HepG2 (cell line): Measurements from ENCODE around the gene NINL. TPM values are rescaled to one million over a fixed set of nuclear protein-coding genes. Genes with fewer than 3 reads are reported as not detected.

Experiments used
- ATAC-seq: fragments of 200-7000 bp; cut with Tn5 transposase; 3 replicates; pipeline ENCODE4 v1.9.1; 2020; ENCODE audit warnings: mild to moderate bottlenecking, moderate library complexity
- BruUV-seq: library from RNA; stranded (reverse); fragments of 400-500 nt; replicated peaks from 2 replicates; lab custom pipeline; 2021; lab: Mats Ljungman, UMichigan
- CTCF ChIA-PET: fragments of 300-600 bp; formaldehyde crosslinking; extraction: SDS; loops from one replicate; lab custom pipeline; 2021; ENCODE audit warnings: low total read pairs, inconsistent platforms, low intra/inter-chr PET ratio; lab: Yijun Ruan, JAX
- POLR2A ChIA-PET: fragments of 350-600 bp; sonication (Branson Sonifier 250); formaldehyde crosslinking; loops from one replicate; lab custom pipeline; 2020; ENCODE audit warnings: antibody characterized with exemption, inconsistent platforms; lab: Yijun Ruan, JAX
- DNase-seq: peaks from one replicate; pipeline ENCODE4 v3.0.0-alpha.2; 2015; ENCODE audit warnings: low spot score
- FAIRE-seq: peaks from 3 replicates; lab custom pipeline; 2011; peaks lifted over from hg19 to GRCh38; lab: Jason Lieb, UNC
- H2AFZ ChIP-seq: one replicate; pipeline ENCODE4 v1.6.1; 2011; ENCODE audit warnings: low read length, inconsistent platforms
- H3K27ac ChIP-seq: fragments of 300-600 bp; 3 replicates; pipeline ENCODE4 v1.8.0; 2011; ENCODE audit warnings: mixed run types, mild to moderate bottlenecking, mixed read lengths, low read length, inconsistent platforms; ENCODE audit not compliant: insufficient read depth; ENCODE audit errors: extremely low read length
- H3K27me3 ChIP-seq, 2 experiments: fragments of 200-600 bp in 1 of 2; 2 replicates in 1 of 2; 3 replicates in 1 of 2; pipeline versions ENCODE4 v1.6.0 to v1.8.0; 2011; ENCODE audit warnings: low read length in 2 of 2, mild to moderate bottlenecking in 2 of 2, moderate library complexity in 2 of 2, inconsistent platforms in 1 of 2; ENCODE audit not compliant: insufficient read depth in 2 of 2, control insufficient read depth in 1 of 2
- H3K36me3 ChIP-seq, 2 experiments: fragments of 200-600 bp in 1 of 2; replicated peaks in 1 of 2; 2 replicates in 1 of 2; 3 replicates in 1 of 2; pipeline versions ENCODE4 v1.5.1 to v1.8.0; 2011; ENCODE audit warnings: low read length in 2 of 2, inconsistent platforms in 1 of 2; ENCODE audit not compliant: insufficient read depth in 2 of 2, control insufficient read depth in 1 of 2
- H3K4me1 ChIP-seq: 2 replicates; pipeline ENCODE4 v1.5.1; 2012; ENCODE audit warnings: low read length, inconsistent platforms; ENCODE audit not compliant: insufficient read depth
- H3K4me2 ChIP-seq: 2 replicates; pipeline ENCODE4 v1.6.0; 2011; ENCODE audit warnings: low read depth, low read length, inconsistent platforms
- H3K4me3 ChIP-seq, 3 experiments: fragments of 200-600 bp in 1 of 3; sonication (generic), shearing (Covaris generic) in 1 of 3; replicated peaks in 1 of 3; 2 replicates each; pipeline ENCODE4 v1.5.1; 2011 to 2016; ENCODE audit warnings: low read length in 3 of 3, inconsistent platforms in 2 of 3, low read depth in 2 of 3, mild to moderate bottlenecking in 2 of 3, control low read depth in 1 of 3, mixed read lengths in 1 of 3; ENCODE audit not compliant: insufficient read depth in 1 of 3
- H3K79me2 ChIP-seq: one replicate; pipeline ENCODE4 v1.6.1; 2011; ENCODE audit warnings: low read length, inconsistent platforms; ENCODE audit not compliant: insufficient read depth
- H3K9ac ChIP-seq: 2 replicates; pipeline ENCODE4 v1.6.0; 2011; ENCODE audit warnings: mild to moderate bottlenecking, low read depth, low read length, inconsistent platforms; ENCODE audit not compliant: insufficient read depth
- H3K9me3 ChIP-seq: 2 replicates; pipeline ENCODE4 v1.5.1; 2012; ENCODE audit warnings: mild to moderate bottlenecking, low read length
- H4K20me1 ChIP-seq: 2 replicates; pipeline ENCODE4 v1.6.0; 2011; ENCODE audit warnings: inconsistent platforms, mild to moderate bottlenecking, low read length, moderate library complexity; ENCODE audit not compliant: insufficient read depth
- GPBP1L1 ChIP-seq: sonication (generic); formaldehyde crosslinking; IDR thresholded peaks from 2 replicates; pipeline ENCODE4 v1.5.0; 2020; ENCODE audit warnings: mild to moderate bottlenecking, missing genetic modification reagents
- HOMEZ ChIP-seq: IDR thresholded peaks from 2 replicates; pipeline ENCODE4 v1.6.1; 2016; ENCODE audit warnings: low read depth
- HOXA5 ChIP-seq: sonication (generic); formaldehyde crosslinking; IDR thresholded peaks from 2 replicates; pipeline ENCODE4 v1.4.0; 2020; ENCODE audit warnings: missing genetic modification reagents
- MAFF ChIP-seq: IDR thresholded peaks from 2 replicates; pipeline ENCODE4 v1.6.1; 2011; ENCODE audit warnings: low read depth, low read length, improper control_type of control experiment
- MTA3 ChIP-seq: sonication (generic); formaldehyde crosslinking; IDR thresholded peaks from 2 replicates; pipeline ENCODE4 v1.4.0; 2020; ENCODE audit warnings: missing genetic modification reagents
- MTERF4 ChIP-seq: sonication (generic); formaldehyde crosslinking; IDR thresholded peaks from 2 replicates; pipeline ENCODE4 v1.8.0; 2023; ENCODE audit warnings: mild to moderate bottlenecking, missing genetic modification reagents
- REPIN1 ChIP-seq: sonication (generic); formaldehyde crosslinking; IDR thresholded peaks from 2 replicates; pipeline ENCODE4 v1.8.0; 2022; ENCODE audit warnings: missing genetic modification reagents, low read depth, mild to moderate bottlenecking, borderline replicate concordance
- ZFP90 ChIP-seq: sonication (generic); formaldehyde crosslinking; IDR thresholded peaks from 2 replicates; pipeline ENCODE4 v1.8.0; 2022; ENCODE audit warnings: missing genetic modification reagents, mild to moderate bottlenecking, inconsistent platforms, borderline replicate concordance
- ZNF17 ChIP-seq: sonication (generic); formaldehyde crosslinking; IDR thresholded peaks from 2 replicates; pipeline ENCODE4 v1.5.0; 2020; ENCODE audit warnings: mild to moderate bottlenecking, missing genetic modification reagents
- ZNF232 ChIP-seq: sonication (generic); formaldehyde crosslinking; IDR thresholded peaks from 2 replicates; pipeline ENCODE4 v1.4.0; 2020; ENCODE audit warnings: missing genetic modification reagents, borderline replicate concordance
- ZNF343 ChIP-seq: sonication (generic); formaldehyde crosslinking; IDR thresholded peaks from 2 replicates; pipeline ENCODE4 v1.4.0; 2020; ENCODE audit warnings: mild to moderate bottlenecking, missing genetic modification reagents
- ZNF691 ChIP-seq: sonication (generic); formaldehyde crosslinking; IDR thresholded peaks from 2 replicates; pipeline ENCODE4 v1.4.0; 2020; ENCODE audit warnings: missing genetic modification reagents, low read depth, mild to moderate bottlenecking, borderline replicate concordance
- ZNF746 ChIP-seq: sonication (generic); formaldehyde crosslinking; IDR thresholded peaks from 2 replicates; pipeline ENCODE4 v1.8.0; 2022; ENCODE audit warnings: mild to moderate bottlenecking, missing genetic modification reagents
- ZNF770 ChIP-seq: sonication (generic); formaldehyde crosslinking; IDR thresholded peaks from 2 replicates; pipeline ENCODE4 v1.5.0; 2020; ENCODE audit warnings: mild to moderate bottlenecking, missing genetic modification reagents
- ZNF777 ChIP-seq: sonication (generic); formaldehyde crosslinking; IDR thresholded peaks from 2 replicates; pipeline ENCODE4 v1.4.0; 2020; ENCODE audit warnings: missing genetic modification reagents
- ZSCAN30 ChIP-seq: sonication (generic); formaldehyde crosslinking; IDR thresholded peaks from 2 replicates; pipeline ENCODE4 v1.5.0; 2020; ENCODE audit warnings: mild to moderate bottlenecking, missing genetic modification reagents
- WGBS: methylation state at CpG from one replicate; pipeline ENCODE4 v1.1.6; 2017; ENCODE audit warnings: low lambda C conversion rate; 5-methylcytosine and 5-hydroxymethylcytosine counted together
- in situ Hi-C: cut with HindIII; loops from 2 replicates; pipeline ENCODE4 v1.10.0; 2017; ENCODE audit warnings: low pct_unique_long_range_greater_than_20kb; ENCODE audit not compliant: extremely low pct_ligation_motif_present
- intact Hi-C: fragments of 100-400 bp; cut with micrococcal nuclease; formaldehyde crosslinking; loops from one replicate; pipeline ENCODE4 v1.10.0; 2022; ENCODE audit not compliant: unreplicated experiment
- polyA plus RNA-seq, 8 experiments: library from polyadenylated mRNA; depleted of rRNA in 3 of 8; stranded (reverse) in 7 of 8; unstranded in 1 of 8; fragments of >200 nt; fragmentation: Illumina TruSeq in 4 of 8; extraction: Trizol in 4 of 8; gene quantifications; 2 replicates each; pipeline versions ENCODE4 v1.2.1 to v1.2.3, GENCODE V29; 2011 to 2016; ENCODE audit warnings: low read depth in 4 of 8, missing spikeins in 1 of 8, mixed read lengths in 1 of 8; ENCODE audit not compliant: insufficient read depth in 1 of 8
- total RNA-seq, 5 experiments: library from RNA; depleted of rRNA; stranded (reverse); fragments of >200 nt; fragmentation: Illumina TruSeq; extraction: Trizol; gene quantifications; 2 replicates each; pipeline ENCODE4 v1.2.3, GENCODE V29; 2016; ENCODE audit warnings: low read depth in 1 of 5

The NINL gene
- total and polyA plus RNA-seq, 2 of the 13 experiments (the other 11 are each of a cell fraction or from before 2014, with no cell fraction given), result 32.3 to 34.3 TPM

GRCh38 chr20:25521382-25521781, 63.9 kb downstream of the NINL start:
- ATAC-seq, result no peak

More at GRCh38 chr20:25521382-25521781, 63.9 kb downstream of the NINL start:
- Histone ChIP-seq H3K9me3 (peaks cover 8% of the 10 kb centered on the region; the same call in 1 of the 2 replicates), H4K20me1 (peaks cover 2% of the 10 kb centered on the region), H3K4me2 (no peak overlapping the region), H3K4me1 (peaks cover 28% of the 10 kb centered on the region), H3K4me3 (no peak overlapping the region), H3K9ac (no peak overlapping the region), H3K79me2 (peaks cover 4% of the 10 kb centered on the region), H3K36me3 (peaks cover 23 to 48% of the 10 kb centered on the region in 2 experiments), H2AFZ (no peak overlapping the region), H3K27ac (no peak overlapping the region), H3K27me3 (no peaks in the 10 kb centered on the region)
- no peak for TF ChIP-seq HOXA5 (CRISPR knock-in tag)
- no peak for TF ChIP-seq GPBP1L1 (CRISPR knock-in tag)
- no peak for TF ChIP-seq ZSCAN30 (CRISPR knock-in tag)
- TF ChIP-seq HOMEZ, result no peak
- no peak for TF ChIP-seq MTA3 (CRISPR knock-in tag)
- TF ChIP-seq ZFP90 (CRISPR knock-in tag), result no peak
- TF ChIP-seq ZNF343 (CRISPR knock-in tag), result no peak
- TF ChIP-seq REPIN1, result no peak
- TF ChIP-seq ZNF691, result no peak
- no peak for TF ChIP-seq MAFF
- no peak for TF ChIP-seq ZNF777 (CRISPR knock-in tag)
- no peak for TF ChIP-seq ZNF17 (CRISPR knock-in tag)
- TF ChIP-seq ZNF746 (CRISPR knock-in tag), result no peak
- TF ChIP-seq ZNF232, result no peak
- no peak for TF ChIP-seq ZNF770 (CRISPR knock-in tag)
- TF ChIP-seq MTERF4 (CRISPR knock-in tag), result no peak
- FAIRE-seq, result no peak
- intact Hi-C loops, result loop anchor here (10.0 kb wide), 1 partner anchor 153 kb away; no protein-coding TSS in a partner anchor
- WGBS, result 90% methylated on average over 2 of the region's 2 CpGs
- in situ Hi-C loops, result no loop called here
- ChIA-PET POLR2A (interaction anchor here (1.4 kb wide), 1 partner anchor 14 kb away, joined by 5 read pairs; no protein-coding TSS in a partner anchor), CTCF (no interaction called here)
- DNase-seq, result no peak
- BruUV-seq, result no TSS peak
